ENCODE data around the gene RSPH1. TPM values are rescaled to one million over a fixed set of nuclear protein-coding genes. Genes with fewer than 3 reads are reported as not detected.

RSPH1 gene
- total and polyA plus RNA-seq, 7 donors = 0.08 to 0.29 TPM; not detected in 5

GRCh38 chr21:42543106-42543847 is 47.3 kb upstream of the RSPH1 start:
- H3K4me3 ChIP-seq = no peak overlapping the region
- H3K27me3 ChIP-seq (ENCODE audit: insufficient read depth in 3 of 3, low read length in 2 of 3) = no peaks in the 10 kb centered on the region
- H3K36me3 ChIP-seq (ENCODE audit: insufficient read depth in 1 of 2, low read depth in 1 of 2) = peaks cover 2 to 88% of the 10 kb centered on the region in 2 donors
- no peak for DNase-seq
- no peaks in the 10 kb centered on the region for H3K9me3 ChIP-seq
- no peaks in the 10 kb centered on the region for H3K4me1 ChIP-seq
- WGBS, 3 donors = 89 to 90% (median 89%) methylated on average over 25 of the region's 25 CpGs
- no peak for TF ChIP-seq CTCF (IDR thresholded peaks at IDR 0.05)
- no peak for ATAC-seq
- H3K27ac ChIP-seq = no peak overlapping the region
- intact Hi-C loops (cut with DNase I) = loop anchor here in 1 of 2 donors (5.0 kb wide), 1 partner anchor 49 kb away; no protein-coding TSS in a partner anchor

GRCh38 chr21:42542596-42542995 is 46.6 kb upstream of the RSPH1 start:
- no peaks in the 10 kb centered on the region for H3K27me3 ChIP-seq (ENCODE audit: insufficient read depth in 3 of 3, low read length in 2 of 3)
- DNase-seq (no peak), ATAC-seq (no peak)
- H3K4me3 ChIP-seq = no peak overlapping the region
- no peak for TF ChIP-seq CTCF (IDR thresholded peaks at IDR 0.05)
- H3K36me3 ChIP-seq (ENCODE audit: insufficient read depth in 1 of 2, low read depth in 1 of 2) = peaks cover 2 to 81% of the 10 kb centered on the region in 2 donors
- H3K27ac ChIP-seq = no peak overlapping the region
- intact Hi-C loops (cut with DNase I) = loop anchor here in 1 of 2 donors (5.0 kb wide), 1 partner anchor 50 kb away; no protein-coding TSS in a partner anchor
- 73 to 85% (median 81%) methylated on average over 10 of the region's 10 CpGs for WGBS, 3 donors
- H3K9me3 ChIP-seq = no peaks in the 10 kb centered on the region
- H3K4me1 ChIP-seq = no peaks in the 10 kb centered on the region

DNA sequence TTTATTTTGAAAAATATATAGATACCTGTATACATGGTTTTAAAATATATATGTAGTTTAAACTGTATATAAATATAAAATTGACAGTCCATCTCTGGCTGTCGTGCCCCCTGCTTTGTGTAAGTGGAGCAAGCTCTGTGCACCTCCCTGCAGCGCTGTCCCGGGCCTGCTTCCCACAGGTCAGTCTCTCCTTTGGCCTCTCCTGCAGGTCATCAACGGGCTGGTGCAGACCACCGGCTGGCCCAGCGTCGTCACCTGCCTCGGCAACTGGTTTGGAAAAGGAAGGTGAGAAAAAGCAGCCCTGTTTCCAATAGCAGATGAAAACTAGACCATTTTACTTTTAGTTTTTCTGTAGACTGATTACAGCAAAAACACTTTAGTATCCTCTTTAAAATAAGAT is 46.2 kb upstream of the RSPH1 start:
- Histone ChIP-seq H3K9me3 (no peaks in the 10 kb centered on the region), H3K4me3 (no peak overlapping the region), H3K27ac (no peak overlapping the region), H3K27me3 (ENCODE audit: insufficient read depth in 3 of 3, low read length in 2 of 3) (no peaks in the 10 kb centered on the region), H3K4me1 (no peaks in the 10 kb centered on the region), H3K36me3 (ENCODE audit: insufficient read depth in 1 of 2, low read depth in 1 of 2) (peaks cover 2 to 77% of the 10 kb centered on the region in 2 donors)
- ATAC-seq (no peak), DNase-seq (no peak)
- 89 to 92% (median 92%) methylated on average over 8 of the region's 8 CpGs for WGBS, 3 donors
- intact Hi-C loops (cut with DNase I) = loop anchor here in 1 of 2 donors (5.0 kb wide), 1 partner anchor 50 kb away; no protein-coding TSS in a partner anchor
- TF ChIP-seq CTCF (IDR thresholded peaks at IDR 0.05) = no peak

DNA sequence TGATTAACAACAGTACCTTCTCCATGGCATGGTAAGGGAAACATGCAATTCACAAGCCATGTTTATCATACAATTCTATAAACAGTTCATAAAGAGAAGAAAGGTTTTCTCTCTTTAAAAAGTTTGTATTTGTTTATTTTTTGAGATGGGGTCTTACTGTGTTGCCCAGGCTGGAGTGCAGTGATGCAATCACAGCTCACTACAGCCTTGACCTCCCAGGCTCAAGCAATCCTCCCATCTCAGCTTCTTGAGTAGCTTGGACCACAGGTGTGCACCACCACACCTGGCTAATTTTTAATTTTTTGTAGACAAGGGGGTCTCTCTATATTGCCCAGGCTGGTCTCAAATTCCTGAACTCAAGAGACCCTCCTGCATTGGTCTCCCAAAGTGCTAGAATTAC is 45.6 kb upstream of the RSPH1 start:
- no peak for DNase-seq
- intact Hi-C loops (cut with DNase I) = loop anchor here in 1 of 2 donors (5.0 kb wide), 1 partner anchor 51 kb away; no protein-coding TSS in a partner anchor
- Histone ChIP-seq H3K27ac (no peak overlapping the region), H3K4me1 (no peaks in the 10 kb centered on the region), H3K27me3 (ENCODE audit: insufficient read depth in 3 of 3, low read length in 2 of 3) (no peaks in the 10 kb centered on the region), H3K36me3 (ENCODE audit: insufficient read depth in 1 of 2, low read depth in 1 of 2) (peaks cover 2 to 73% of the 10 kb centered on the region in 2 donors), H3K9me3 (no peaks in the 10 kb centered on the region), H3K4me3 (no peak overlapping the region)
- ATAC-seq = no peak
- TF ChIP-seq CTCF (IDR thresholded peaks at IDR 0.05) = no peak
